ENCODE data around the gene EIF4E3.

The EIF4E3 gene

DNA sequence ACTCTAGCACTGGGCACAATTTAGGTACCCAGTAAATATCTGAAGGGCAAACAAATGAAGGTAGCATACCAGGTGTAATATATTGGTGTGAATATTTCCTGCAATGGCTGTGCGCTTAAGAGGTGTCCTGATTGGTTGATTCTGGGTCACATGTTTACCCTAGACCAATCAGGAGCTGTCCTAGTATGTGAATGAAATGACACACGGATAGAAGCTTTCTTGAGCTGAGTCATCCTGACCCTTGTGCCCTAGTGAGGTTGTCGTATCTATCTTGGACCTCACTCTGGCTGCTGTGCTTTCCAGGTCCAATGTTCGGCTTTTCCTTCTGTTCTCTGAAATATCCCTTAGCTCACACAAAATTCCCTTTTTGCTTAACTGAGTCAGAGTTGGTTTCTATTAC, 83.5 kb downstream of the EIF4E3 start:
- DNase-seq: no peak

DNA sequence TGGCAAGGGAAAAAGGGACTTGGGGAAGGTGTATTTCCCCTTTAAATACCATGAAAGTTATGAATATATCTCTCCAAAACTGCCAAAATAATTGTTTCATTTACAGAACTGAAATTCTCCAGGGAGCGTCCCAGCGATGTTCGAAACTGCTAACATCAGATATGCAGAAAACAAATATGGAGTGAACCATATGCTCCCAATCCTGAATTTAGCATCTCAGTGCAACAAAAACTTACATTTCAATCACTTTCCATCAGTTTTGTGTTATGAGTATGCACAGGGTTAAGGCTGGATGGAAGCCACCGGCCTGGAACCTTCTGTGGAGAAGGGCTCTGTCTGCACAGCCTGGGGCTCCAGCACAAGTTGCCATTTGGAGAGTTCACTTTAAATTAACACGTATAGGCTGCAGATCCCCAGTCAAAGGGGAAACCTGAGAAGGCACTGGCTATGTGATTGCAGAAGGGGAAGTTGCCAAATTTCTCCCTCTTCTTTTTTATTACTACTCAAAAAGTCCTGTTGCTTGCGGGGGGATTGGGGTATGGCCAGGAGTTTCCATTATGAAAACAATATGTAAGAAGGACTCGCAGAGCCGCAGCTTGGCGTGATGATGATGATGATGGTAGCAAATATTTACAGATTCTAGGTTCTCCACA, 84.7 kb downstream of the EIF4E3 start:
- DNase-seq: no peak

- no peak for DNase-seq
Measured at GRCh38 chr3:71636482-71636881, 88.7 kb downstream of the EIF4E3 start.

- DNase-seq: no peak
Measured at GRCh38 chr3:71636001-71636400, 89.2 kb downstream of the EIF4E3 start.

GRCh38 chr3:71634671-71635070, 90.5 kb downstream of the EIF4E3 start:
- DNase-seq: no peak

- DNase-seq: peak; percentile 53
Measured at GRCh38 chr3:71629711-71630110, 95.5 kb downstream of the EIF4E3 start.

GRCh38 chr3:71629289-71629688, 95.9 kb downstream of the EIF4E3 start:
- DNase-seq: no peak

- no peak for DNase-seq
Measured at GRCh38 chr3:71628522-71628921, 96.7 kb downstream of the EIF4E3 start.

DNA sequence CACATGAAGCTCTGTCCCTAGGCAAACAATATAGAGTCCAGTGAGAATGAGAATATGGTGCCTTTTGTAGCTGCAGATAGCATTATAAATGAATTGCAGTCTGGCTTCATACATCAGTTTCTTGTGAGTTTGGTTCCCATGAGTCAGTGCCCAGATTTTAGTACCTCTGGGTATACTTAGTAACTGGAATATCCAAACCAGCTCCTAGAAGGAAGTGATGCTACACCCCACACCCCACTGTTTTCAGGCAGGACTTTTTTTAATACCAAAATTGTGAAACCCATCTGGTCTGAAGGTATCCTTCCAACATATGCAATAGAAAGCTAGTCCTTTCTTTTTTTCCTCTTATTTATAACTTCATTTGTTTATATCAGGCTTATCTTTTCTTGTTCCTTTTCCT, 99.5 kb downstream of the EIF4E3 start:
- DNase-seq: no peak

Data from CD4-positive, alpha-beta T cell treated with Interleukin-15 for 1 hour (primary cell).